ENCODE measurements around the gene PSMA7.

- TF ChIP-seq, protein P1, sequence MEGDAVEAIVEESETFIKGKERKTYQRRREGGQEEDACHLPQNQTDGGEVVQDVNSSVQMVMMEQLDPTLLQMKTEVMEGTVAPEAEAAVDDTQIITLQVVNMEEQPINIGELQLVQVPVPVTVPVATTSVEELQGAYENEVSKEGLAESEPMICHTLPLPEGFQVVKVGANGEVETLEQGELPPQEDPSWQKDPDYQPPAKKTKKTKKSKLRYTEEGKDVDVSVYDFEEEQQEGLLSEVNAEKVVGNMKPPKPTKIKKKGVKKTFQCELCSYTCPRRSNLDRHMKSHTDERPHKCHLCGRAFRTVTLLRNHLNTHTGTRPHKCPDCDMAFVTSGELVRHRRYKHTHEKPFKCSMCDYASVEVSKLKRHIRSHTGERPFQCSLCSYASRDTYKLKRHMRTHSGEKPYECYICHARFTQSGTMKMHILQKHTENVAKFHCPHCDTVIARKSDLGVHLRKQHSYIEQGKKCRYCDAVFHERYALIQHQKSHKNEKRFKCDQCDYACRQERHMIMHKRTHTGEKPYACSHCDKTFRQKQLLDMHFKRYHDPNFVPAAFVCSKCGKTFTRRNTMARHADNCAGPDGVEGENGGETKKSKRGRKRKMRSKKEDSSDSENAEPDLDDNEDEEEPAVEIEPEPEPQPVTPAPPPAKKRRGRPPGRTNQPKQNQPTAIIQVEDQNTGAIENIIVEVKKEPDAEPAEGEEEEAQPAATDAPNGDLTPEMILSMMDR (IDR thresholded peaks at IDR 0.05): no peak
- no peak for TF ChIP-seq EZH2 (IDR thresholded peaks at IDR 0.05; ENCODE audit: borderline replicate concordance, insufficient read depth, low read depth, low read length, poor library complexity, severe bottlenecking)
Observed at GRCh38 chr20:62117658-62118057, 25.5 kb downstream of the PSMA7 start.
